Keratinocyte (primary cell): ENCODE measurements around the gene POLD1.

ENCODE experiments used
- EZH2 ChIP-seq: IDR thresholded peaks from one replicate; pipeline ENCODE4 v1.6.1; 2012; ENCODE audit warnings: inconsistent platforms, mild to moderate bottlenecking, low read length, moderate library complexity
- TF ChIP-seq, protein P1 (sequence below), 3 experiments: IDR thresholded peaks in 1 of 3; conservative IDR thresholded peaks in 1 of 3; optimal IDR thresholded peaks in 1 of 3; 2 replicates in 2 of 3; 3 replicates in 1 of 3; pipeline versions ENCODE3 to v1.5.1; 2011; ENCODE audit warnings: low read length in 3 of 3, mild to moderate bottlenecking in 3 of 3, moderate library complexity in 2 of 3, control low read depth in 1 of 3, inconsistent platforms in 1 of 3; ENCODE audit not compliant: insufficient read depth in 2 of 3; ENCODE audit errors: extremely low read depth in 1 of 3

DNA sequence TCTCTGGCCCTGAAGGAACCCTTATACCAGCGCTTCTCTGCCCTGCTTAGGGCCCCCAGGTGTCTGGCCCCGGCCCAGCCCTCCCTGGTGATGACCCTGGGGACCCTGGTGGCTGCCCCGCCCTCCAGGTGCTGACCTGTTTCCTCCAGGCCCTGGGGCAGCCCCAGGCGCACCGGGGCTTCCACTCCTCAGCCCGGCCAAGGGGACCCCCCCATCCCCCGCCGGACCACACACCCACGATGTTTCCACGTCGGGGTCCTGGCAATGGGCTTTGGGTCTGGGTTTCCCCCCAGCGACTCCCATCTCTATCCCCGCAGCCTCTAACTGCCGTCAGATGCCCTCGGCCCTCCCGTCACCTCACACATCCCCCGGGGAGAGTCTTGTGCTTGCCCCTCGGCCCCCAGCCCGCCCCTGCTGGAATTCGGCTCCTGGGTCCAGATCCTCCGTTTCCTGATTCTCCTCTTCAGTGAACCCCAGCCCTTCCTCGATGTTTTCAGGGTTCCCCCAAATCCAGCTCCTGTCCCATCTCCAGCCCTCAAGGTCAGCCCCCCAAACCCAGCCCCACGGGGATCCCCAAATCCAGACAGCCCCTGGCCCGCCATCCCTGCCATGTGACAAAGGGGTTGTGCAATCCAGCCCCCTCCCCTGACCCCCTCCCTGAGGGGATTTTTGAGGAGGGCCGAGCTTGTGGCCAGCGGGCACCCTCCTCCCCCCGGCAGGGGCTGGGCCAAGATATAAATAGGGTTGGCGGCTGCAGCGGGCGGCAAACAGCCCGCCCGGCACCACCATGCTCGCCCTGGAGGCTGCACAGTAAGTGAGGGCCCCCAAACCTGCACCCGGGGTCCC lies 34.3 kb downstream of the POLD1 start, which contains the start of gene SPIB:
- TF ChIP-seq, protein P1, sequence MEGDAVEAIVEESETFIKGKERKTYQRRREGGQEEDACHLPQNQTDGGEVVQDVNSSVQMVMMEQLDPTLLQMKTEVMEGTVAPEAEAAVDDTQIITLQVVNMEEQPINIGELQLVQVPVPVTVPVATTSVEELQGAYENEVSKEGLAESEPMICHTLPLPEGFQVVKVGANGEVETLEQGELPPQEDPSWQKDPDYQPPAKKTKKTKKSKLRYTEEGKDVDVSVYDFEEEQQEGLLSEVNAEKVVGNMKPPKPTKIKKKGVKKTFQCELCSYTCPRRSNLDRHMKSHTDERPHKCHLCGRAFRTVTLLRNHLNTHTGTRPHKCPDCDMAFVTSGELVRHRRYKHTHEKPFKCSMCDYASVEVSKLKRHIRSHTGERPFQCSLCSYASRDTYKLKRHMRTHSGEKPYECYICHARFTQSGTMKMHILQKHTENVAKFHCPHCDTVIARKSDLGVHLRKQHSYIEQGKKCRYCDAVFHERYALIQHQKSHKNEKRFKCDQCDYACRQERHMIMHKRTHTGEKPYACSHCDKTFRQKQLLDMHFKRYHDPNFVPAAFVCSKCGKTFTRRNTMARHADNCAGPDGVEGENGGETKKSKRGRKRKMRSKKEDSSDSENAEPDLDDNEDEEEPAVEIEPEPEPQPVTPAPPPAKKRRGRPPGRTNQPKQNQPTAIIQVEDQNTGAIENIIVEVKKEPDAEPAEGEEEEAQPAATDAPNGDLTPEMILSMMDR (optimal IDR thresholded peaks at IDR 0.05 in 1 of 3, IDR thresholded peaks at IDR 0.05 in 1 of 3, conservative IDR thresholded peaks at IDR 0.05 in 1 of 3; ENCODE audit: extremely low read depth in 1 of 3, insufficient read depth in 2 of 3, low read length in 3 of 3) = no peak
- TF ChIP-seq EZH2 = no peak
